Measurements from ENCODE around the gene MAVS. TPM values are rescaled to one million over a fixed set of nuclear protein-coding genes. Genes with fewer than 3 reads are reported as not detected.

The MAVS gene
- total RNA-seq, 2 experiments from 2014 or later: 13.6 to 14.7 TPM

DNA sequence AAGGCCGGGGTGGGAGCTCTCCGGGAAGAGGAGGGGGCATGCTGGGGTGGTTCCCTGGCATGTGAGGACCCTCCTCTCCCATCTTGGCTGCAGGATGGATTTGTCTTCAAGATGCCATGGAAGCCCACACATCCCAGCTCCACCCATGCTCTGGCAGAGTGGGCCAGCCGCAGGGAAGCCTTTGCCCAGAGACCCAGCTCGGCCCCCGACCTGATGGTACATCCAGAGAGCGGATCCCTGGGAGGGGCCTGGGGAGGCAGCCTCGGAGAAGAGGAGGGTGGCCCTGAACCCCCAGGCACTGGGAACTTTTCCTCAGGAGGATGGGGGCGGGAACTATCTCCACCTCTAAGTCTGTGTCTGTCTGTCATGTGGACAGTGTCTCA is 45.8 kb upstream of the MAVS start:
- Histone ChIP-seq H3K4me1 (ENCODE audit: insufficient read depth, low read length) (peaks cover 86% of the 10 kb centered on the region), H3K4me3 (ENCODE audit: low read length) (no peak overlapping the region), H3K27ac (ENCODE audit: low read depth in 1 of 2, low read length in 2 of 2) (peak overlapping the region; percentile 67 to 78), H3K9me3 (ENCODE audit: control insufficient read depth in 1 of 2, insufficient read depth in 1 of 2, low read length in 2 of 2) (no peaks in the 10 kb centered on the region), H3K27me3 (ENCODE audit: control insufficient read depth in 1 of 2, insufficient read depth in 2 of 2, low read length in 2 of 2) (no peaks in the 10 kb centered on the region), H3K36me3 (ENCODE audit: insufficient read depth, low read length) (peaks cover 74% of the 10 kb centered on the region)
- Mint-ChIP-seq H3K27me3 (no peaks in the 10 kb centered on the region), H3K4me3 (no peak overlapping the region), H3K36me3 (ENCODE audit: low read depth) (peaks cover 92% of the 10 kb centered on the region), H3K27ac (peak overlapping the region; percentile 95), H3K9me3 (no peaks in the 10 kb centered on the region), H3K4me1 (ENCODE audit: low read depth) (peaks cover 75% of the 10 kb centered on the region)
- intact Hi-C loops (cut with DNase I, micrococcal nuclease): no loop called here
- ATAC-seq (ENCODE audit: poor library complexity) (no peak), DNase-seq (no peak)
- TF ChIP-seq, protein P1, sequence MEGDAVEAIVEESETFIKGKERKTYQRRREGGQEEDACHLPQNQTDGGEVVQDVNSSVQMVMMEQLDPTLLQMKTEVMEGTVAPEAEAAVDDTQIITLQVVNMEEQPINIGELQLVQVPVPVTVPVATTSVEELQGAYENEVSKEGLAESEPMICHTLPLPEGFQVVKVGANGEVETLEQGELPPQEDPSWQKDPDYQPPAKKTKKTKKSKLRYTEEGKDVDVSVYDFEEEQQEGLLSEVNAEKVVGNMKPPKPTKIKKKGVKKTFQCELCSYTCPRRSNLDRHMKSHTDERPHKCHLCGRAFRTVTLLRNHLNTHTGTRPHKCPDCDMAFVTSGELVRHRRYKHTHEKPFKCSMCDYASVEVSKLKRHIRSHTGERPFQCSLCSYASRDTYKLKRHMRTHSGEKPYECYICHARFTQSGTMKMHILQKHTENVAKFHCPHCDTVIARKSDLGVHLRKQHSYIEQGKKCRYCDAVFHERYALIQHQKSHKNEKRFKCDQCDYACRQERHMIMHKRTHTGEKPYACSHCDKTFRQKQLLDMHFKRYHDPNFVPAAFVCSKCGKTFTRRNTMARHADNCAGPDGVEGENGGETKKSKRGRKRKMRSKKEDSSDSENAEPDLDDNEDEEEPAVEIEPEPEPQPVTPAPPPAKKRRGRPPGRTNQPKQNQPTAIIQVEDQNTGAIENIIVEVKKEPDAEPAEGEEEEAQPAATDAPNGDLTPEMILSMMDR (IDR thresholded peaks at IDR 0.05): no peak
- POLR2A ChIA-PET: interaction anchor here (1.4 to 3.5 kb wide), 6 partner anchors 13 to 33 kb away, joined by 3 to 88 read pairs (median 16); partner anchors contain the start of genes ADISSP, AP5S1, CENPB and SPEF1
- CTCF ChIA-PET: no interaction called here

DNA sequence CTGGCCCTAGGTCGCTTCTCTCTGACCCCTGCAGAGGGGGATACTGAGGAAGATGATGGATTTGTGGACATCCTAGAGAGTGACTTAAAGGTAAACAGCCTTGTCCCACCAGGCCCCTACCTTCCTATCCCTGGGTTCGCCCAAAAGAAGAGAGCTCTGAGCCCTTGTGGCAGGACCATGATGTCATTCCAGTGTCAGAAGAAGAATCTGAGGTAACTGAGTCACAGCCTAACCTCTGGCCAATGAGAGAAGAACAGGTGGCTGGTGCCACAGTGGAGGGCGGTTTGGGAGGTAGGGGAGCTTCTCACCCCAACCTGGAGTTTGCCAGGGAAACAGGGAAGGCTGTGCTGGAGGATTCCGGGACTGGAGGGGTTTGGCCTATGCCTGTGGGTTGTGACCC is 45.3 kb upstream of the MAVS start:
- peaks cover 78% of the 10 kb centered on the region for H3K36me3 ChIP-seq (ENCODE audit: insufficient read depth, low read length)
- ATAC-seq (ENCODE audit: poor library complexity) (no peak), DNase-seq (no peak)
- H3K27me3 ChIP-seq (ENCODE audit: control insufficient read depth in 1 of 2, insufficient read depth in 2 of 2, low read length in 2 of 2): no peaks in the 10 kb centered on the region
- POLR2A ChIA-PET: interaction anchor here (1.4 to 3.5 kb wide), 3 partner anchors 12 to 20 kb away, joined by 3 to 88 read pairs (median 25); partner anchors contain the start of genes AP5S1 and SPEF1
- Mint-ChIP-seq H3K4me3 (no peak overlapping the region), H3K9me3 (no peaks in the 10 kb centered on the region), H3K4me1 (ENCODE audit: low read depth) (peaks cover 78% of the 10 kb centered on the region), H3K27ac (peak overlapping the region; percentile 95), H3K27me3 (no peaks in the 10 kb centered on the region), H3K36me3 (ENCODE audit: low read depth) (peaks cover 93% of the 10 kb centered on the region)
- H3K9me3 ChIP-seq (ENCODE audit: control insufficient read depth in 1 of 2, insufficient read depth in 1 of 2, low read length in 2 of 2): no peaks in the 10 kb centered on the region
- intact Hi-C loops (cut with DNase I, micrococcal nuclease): no loop called here
- CTCF ChIA-PET: no interaction called here
- H3K27ac ChIP-seq (ENCODE audit: low read depth in 1 of 2, low read length in 2 of 2): peak overlapping the region; percentile 67 to 78
- H3K4me3 ChIP-seq (ENCODE audit: low read length): no peak overlapping the region
- peaks cover 86% of the 10 kb centered on the region for H3K4me1 ChIP-seq (ENCODE audit: insufficient read depth, low read length)
- TF ChIP-seq, protein P1 (IDR thresholded peaks at IDR 0.05): no peak

DNA sequence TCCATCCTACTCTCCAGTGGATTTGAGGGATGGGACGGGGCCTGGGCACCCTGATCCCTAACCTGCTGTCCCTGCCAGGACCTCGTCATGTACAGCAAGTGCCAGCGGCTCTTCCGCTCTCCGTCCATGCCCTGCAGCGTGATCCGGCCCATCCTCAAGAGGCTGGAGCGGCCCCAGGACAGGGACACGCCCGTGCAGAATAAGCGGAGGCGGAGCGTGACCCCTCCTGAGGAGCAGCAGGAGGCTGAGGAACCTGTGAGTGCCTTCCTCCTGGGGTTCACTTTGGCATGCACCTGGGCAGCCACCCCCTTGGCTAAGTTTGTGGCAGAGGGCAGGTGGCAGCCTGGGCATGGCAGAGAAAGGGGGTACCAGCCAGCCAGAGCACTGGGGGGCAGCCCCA is 44.8 kb upstream of the MAVS start:
- no peak for DNase-seq
- peak overlapping the region; percentile 67 to 78 for H3K27ac ChIP-seq (ENCODE audit: low read depth in 1 of 2, low read length in 2 of 2)
- no peaks in the 10 kb centered on the region for H3K9me3 Mint-ChIP-seq
- peaks cover 91% of the 10 kb centered on the region for H3K4me1 ChIP-seq (ENCODE audit: insufficient read depth, low read length)
- H3K27me3 Mint-ChIP-seq: no peaks in the 10 kb centered on the region
- H3K4me3 ChIP-seq (ENCODE audit: low read length): no peak overlapping the region
- no peaks in the 10 kb centered on the region for H3K27me3 ChIP-seq (ENCODE audit: control insufficient read depth in 1 of 2, insufficient read depth in 2 of 2, low read length in 2 of 2)
- H3K9me3 ChIP-seq (ENCODE audit: control insufficient read depth in 1 of 2, insufficient read depth in 1 of 2, low read length in 2 of 2): no peaks in the 10 kb centered on the region
- H3K36me3 ChIP-seq (ENCODE audit: insufficient read depth, low read length): peaks cover 80% of the 10 kb centered on the region
- no peak overlapping the region for H3K4me3 Mint-ChIP-seq
- POLR2A ChIA-PET: interaction anchor here (1.3 to 3.5 kb wide), 4 partner anchors 9 to 20 kb away, joined by 3 to 88 read pairs (median 4); partner anchors contain the start of gene SPEF1
- H3K4me1 Mint-ChIP-seq (ENCODE audit: low read depth): peaks cover 81% of the 10 kb centered on the region
- TF ChIP-seq, protein P1 (IDR thresholded peaks at IDR 0.05): no peak
- ATAC-seq (ENCODE audit: poor library complexity): no peak
- H3K36me3 Mint-ChIP-seq (ENCODE audit: low read depth): peaks cover 95% of the 10 kb centered on the region
- CTCF ChIA-PET: no interaction called here
- peak overlapping the region; percentile 95 for H3K27ac Mint-ChIP-seq
- intact Hi-C loops (cut with DNase I, micrococcal nuclease): no loop called here

Data from CD4-positive, alpha-beta T cell (primary cell).